AG04449 (cell line): ENCODE data around the gene MET.

Source experiments
- CTCF ChIA-PET: fragments of 350-600 bp; formaldehyde crosslinking; extraction: SDS; loops from one replicate; lab custom pipeline; 2021; ENCODE audit warnings: antibody characterized with exemption; lab: Yijun Ruan, JAX
- POLR2A ChIA-PET: fragments of 400-600, 350-600 bp; formaldehyde crosslinking; extraction: SDS; loops from one replicate; lab custom pipeline; 2020; ENCODE audit warnings: antibody characterized with exemption, inconsistent platforms; lab: Yijun Ruan, JAX
- DNase-seq: peaks from one replicate; pipeline ENCODE4 v3.0.0-alpha.2; 2010; ENCODE audit warnings: low read depth, low spot score
- H3K4me3 ChIP-seq: 2 replicates; pipeline ENCODE4 v1.5.1; 2011; ENCODE audit warnings: low read depth, mild to moderate bottlenecking, control low read depth, low read length
- CTCF ChIP-seq: IDR thresholded peaks from one replicate; pipeline ENCODE4 v1.5.1; 2011; ENCODE audit warnings: mild to moderate bottlenecking, moderate library complexity, low read length, control low read depth, inconsistent platforms; ENCODE audit not compliant: insufficient read depth; ENCODE audit errors: missing control alignments

MET gene

GRCh38 chr7:116832692-116833091, 160.7 kb downstream of the MET start:
- H3K4me3 ChIP-seq = no peak overlapping the region
- CTCF ChIA-PET = no interaction called here
- no peak for TF ChIP-seq CTCF
- DNase-seq = no peak
- POLR2A ChIA-PET = no interaction called here

- no peak overlapping the region for H3K4me3 ChIP-seq
- ChIA-PET POLR2A (no interaction called here), CTCF (interaction anchor here (1.2 to 3.6 kb wide), 4 partner anchors 10 to 656 kb away, joined by 3 to 14 read pairs (median 4); no protein-coding TSS in a partner anchor)
- DNase-seq = no peak
- no peak for TF ChIP-seq CTCF
Measured at GRCh38 chr7:116834815-116835504, 163.0 kb downstream of the MET start.

GRCh38 chr7:116836048-116836447, 164.1 kb downstream of the MET start:
- H3K4me3 ChIP-seq = no peak overlapping the region
- CTCF ChIA-PET = interaction anchor here (1.2 to 3.6 kb wide), 4 partner anchors 11 to 657 kb away, joined by 3 to 14 read pairs (median 4); no protein-coding TSS in a partner anchor
- DNase-seq = no peak
- no peak for TF ChIP-seq CTCF
- POLR2A ChIA-PET = no interaction called here

- ChIA-PET POLR2A (no interaction called here), CTCF (interaction anchor here (3.6 kb wide), 1 partner anchor 246 kb away, joined by 14 read pairs; no protein-coding TSS in a partner anchor)
- no peak for TF ChIP-seq CTCF
- H3K4me3 ChIP-seq = no peak overlapping the region
- DNase-seq = no peak
Measured at GRCh38 chr7:116836911-116837310, 164.9 kb downstream of the MET start.

GRCh38 chr7:116837586-116837985, 165.6 kb downstream of the MET start:
- no peak for DNase-seq
- no peak overlapping the region for H3K4me3 ChIP-seq
- ChIA-PET CTCF (no interaction called here), POLR2A (no interaction called here)
- no peak for TF ChIP-seq CTCF

GRCh38 chr7:116840256-116840655, 168.3 kb downstream of the MET start:
- no peak for TF ChIP-seq CTCF
- ChIA-PET POLR2A (no interaction called here), CTCF (interaction anchor here (2.0 kb wide), 1 partner anchor 21 kb away, joined by 4 read pairs; no protein-coding TSS in a partner anchor)
- no peak overlapping the region for H3K4me3 ChIP-seq
- DNase-seq = no peak
